ENCODE results near the gene LTO1. TPM values are rescaled to one million over a fixed set of nuclear protein-coding genes. Genes with fewer than 3 reads are reported as not detected.
A peak's percentile ranks its signal among the peaks of the same experiment; 100 is the strongest.

The LTO1 gene
- total RNA-seq, 3 donors from 2014 or later (not counting 1 experiment from before 2014, with no cell fraction given) = 23.2 to 33.5 (median 25.3) TPM

GRCh38 chr11:69642549-69642912 is 32.6 kb downstream of the LTO1 start:
- Mint-ChIP-seq H3K27me3 (ENCODE audit: low read depth in 2 of 2) (peaks cover 19 to 29% of the 10 kb centered on the region in 2 donors), H3K27ac (no peak overlapping the region), H3K9me3 (no peaks in the 10 kb centered on the region), H3K4me1 (peaks cover 9 to 25% of the 10 kb centered on the region in 2 donors), H3K4me3 (peak overlapping the region; percentile 67), H3K36me3 (no peaks in the 10 kb centered on the region)
- Histone ChIP-seq H3K4me3 (ENCODE audit: low read length) (peak overlapping the region; percentile 71), H3K4me1 (ENCODE audit: control insufficient read depth, insufficient read depth, low read length) (peaks cover 45% of the 10 kb centered on the region), H3K27me3 (ENCODE audit: control insufficient read depth, insufficient read depth, low read length) (peaks cover 37% of the 10 kb centered on the region), H3K27ac (ENCODE audit: low read length) (no peak overlapping the region), H3K9me3 (ENCODE audit: control insufficient read depth, insufficient read depth, low read length) (no peaks in the 10 kb centered on the region), H3K36me3 (ENCODE audit: control insufficient read depth, insufficient read depth, low read length) (no peaks in the 10 kb centered on the region)
- intact Hi-C loops (cut with micrococcal nuclease) = loop anchor here (2.0 kb wide), 1 partner anchor 32 kb away; the partner anchor contains the start of gene LTO1
- peak; percentile 52 to 71 for DNase-seq
- WGBS (ENCODE audit: insufficient coverage) = under 1% methylated on average over 40 of the region's 40 CpGs
- TF ChIP-seq CTCF (IDR thresholded peaks at IDR 0.05) = no peak
- peak; percentile 54 to 63 (median 60) for ATAC-seq

GRCh38 chr11:69641681-69642548 is 33.2 kb downstream of the LTO1 start:
- H3K27me3 ChIP-seq (ENCODE audit: control insufficient read depth, insufficient read depth, low read length) = peaks cover 43% of the 10 kb centered on the region
- no peak for ATAC-seq
- H3K4me1 ChIP-seq (ENCODE audit: control insufficient read depth, insufficient read depth, low read length) = peaks cover 51% of the 10 kb centered on the region
- Mint-ChIP-seq H3K27me3 (ENCODE audit: low read depth in 2 of 2) (peaks cover 19 to 32% of the 10 kb centered on the region in 2 donors), H3K4me1 (peaks cover 9 to 28% of the 10 kb centered on the region in 2 donors), H3K9me3 (no peaks in the 10 kb centered on the region), H3K36me3 (no peaks in the 10 kb centered on the region), H3K4me3 (peak overlapping the region; percentile 84), H3K27ac (peak overlapping the region in 1 of 2 donors; percentile 84)
- peak overlapping the region; percentile 71 for H3K4me3 ChIP-seq (ENCODE audit: low read length)
- intact Hi-C loops (cut with micrococcal nuclease) = loop anchor here (2.0 kb wide), 1 partner anchor 33 kb away; the partner anchor contains the start of gene LTO1
- H3K36me3 ChIP-seq (ENCODE audit: control insufficient read depth, insufficient read depth, low read length) = no peaks in the 10 kb centered on the region
- DNase-seq = no peak
- no peaks in the 10 kb centered on the region for H3K9me3 ChIP-seq (ENCODE audit: control insufficient read depth, insufficient read depth, low read length)
- no peak overlapping the region for H3K27ac ChIP-seq (ENCODE audit: low read length)
- TF ChIP-seq CTCF (IDR thresholded peaks at IDR 0.05) = no peak
- WGBS (ENCODE audit: insufficient coverage) = 1% methylated on average over 64 of the region's 68 CpGs

DNA sequence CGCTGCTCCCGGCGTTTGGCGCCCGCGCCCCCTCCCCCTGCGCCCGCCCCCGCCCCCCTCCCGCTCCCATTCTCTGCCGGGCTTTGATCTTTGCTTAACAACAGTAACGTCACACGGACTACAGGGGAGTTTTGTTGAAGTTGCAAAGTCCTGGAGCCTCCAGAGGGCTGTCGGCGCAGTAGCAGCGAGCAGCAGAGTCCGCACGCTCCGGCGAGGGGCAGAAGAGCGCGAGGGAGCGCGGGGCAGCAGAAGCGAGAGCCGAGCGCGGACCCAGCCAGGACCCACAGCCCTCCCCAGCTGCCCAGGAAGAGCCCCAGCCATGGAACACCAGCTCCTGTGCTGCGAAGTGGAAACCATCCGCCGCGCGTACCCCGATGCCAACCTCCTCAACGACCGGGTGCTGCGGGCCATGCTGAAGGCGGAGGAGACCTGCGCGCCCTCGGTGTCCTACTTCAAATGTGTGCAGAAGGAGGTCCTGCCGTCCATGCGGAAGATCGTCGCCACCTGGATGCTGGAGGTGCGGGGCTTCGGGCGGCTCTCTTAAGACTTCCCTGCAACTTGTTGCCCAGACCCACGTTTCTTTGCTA is 34.1 kb downstream of the LTO1 start, which contains the start of gene CCND1:
CCND1 (plus strand) TSS at position 162 of the 587 bp plus-strand sequence; CDS start at position 320, 158 bp downstream.
- no peak for TF ChIP-seq CTCF (IDR thresholded peaks at IDR 0.05)
- H3K4me1 Mint-ChIP-seq = peaks cover 9 to 28% of the 10 kb centered on the region in 2 donors
- ATAC-seq = peak in 2 of 3 donors; percentile 23 to 35
- peaks cover 54% of the 10 kb centered on the region for H3K4me1 ChIP-seq (ENCODE audit: control insufficient read depth, insufficient read depth, low read length)
- H3K4me3 Mint-ChIP-seq = peak within 1 kb of the TSS; percentile 84
- H3K9me3 Mint-ChIP-seq = no peaks in the 10 kb centered on the region
- H3K36me3 Mint-ChIP-seq = no peaks in the 10 kb centered on the region
- H3K4me3 ChIP-seq (ENCODE audit: low read length) = peak within 1 kb of the TSS; percentile 71
- no peaks in the 10 kb centered on the region for H3K9me3 ChIP-seq (ENCODE audit: control insufficient read depth, insufficient read depth, low read length)
- peaks cover 49% of the 10 kb centered on the region for H3K27me3 ChIP-seq (ENCODE audit: control insufficient read depth, insufficient read depth, low read length)
- under 1% methylated on average over 42 of the region's 49 CpGs for WGBS (ENCODE audit: insufficient coverage)
- peaks cover 19 to 37% of the 10 kb centered on the region in 2 donors for H3K27me3 Mint-ChIP-seq (ENCODE audit: low read depth in 2 of 2)
- peak within 1 kb of the TSS in 1 of 2 donors; percentile 84 for H3K27ac Mint-ChIP-seq
- intact Hi-C loops (cut with micrococcal nuclease) = no loop called here
- no peaks in the 10 kb centered on the region for H3K36me3 ChIP-seq (ENCODE audit: control insufficient read depth, insufficient read depth, low read length)
- peak in 1 of 2 donors; percentile 70 for DNase-seq
- no peak within 1 kb of the TSS for H3K27ac ChIP-seq (ENCODE audit: low read length)

Data from natural killer cell (primary cell).